ENCODE measurements around the gene C16orf95.

- no peak for TF ChIP-seq CTCF (IDR thresholded peaks at IDR 0.05)
- TF ChIP-seq ZFX (IDR thresholded peaks at IDR 0.05; ENCODE audit: borderline replicate concordance) = no peak
These were observed 33.6 kb upstream of the C16orf95 start for GRCh38 chr16:87350681-87351319.
